K562 (cell line): Measurements from ENCODE around the gene SPARC. TPM values are rescaled to one million over a fixed set of nuclear protein-coding genes. Genes with fewer than 3 reads are reported as not detected.
"Not testable (repeated sequence)": the region's sequence is repeated elsewhere in the genome, so short reads cannot be mapped to it uniquely, and the experiment has no call there.

Experiments
- ATAC-seq: fragments of 200-7000 bp; cut with Tn5 transposase; 3 replicates; pipeline ENCODE4 v1.9.1; 2020; ENCODE audit warnings: moderate library complexity
- BruUV-seq: library from RNA; stranded (reverse); fragments of 400-500 nt; replicated peaks from 2 replicates; lab custom pipeline; 2021; lab: Mats Ljungman, UMichigan
- CTCF ChIA-PET: fragments of 300-600 bp; formaldehyde crosslinking; extraction: SDS; loops from one replicate; lab custom pipeline; 2021; ENCODE audit warnings: low intra/inter-chr PET ratio; lab: Yijun Ruan, JAX
- POLR2A ChIA-PET: fragments of 300-600, 350-650 bp; sonication (Branson Sonifier 250); formaldehyde crosslinking; extraction: SDS; loops from one replicate; lab custom pipeline; 2021; ENCODE audit warnings: antibody characterized with exemption, inconsistent platforms; lab: Yijun Ruan, JAX
- DNase-seq, 4 experiments: peaks; one replicate each; pipeline versions ENCODE4 v3.0.0 to v3.0.0-alpha.2; 2011 to 2018; ENCODE audit warnings: low spot score in 3 of 4, mixed read lengths in 3 of 4; ENCODE audit errors: extremely low read depth in 1 of 4
- FAIRE-seq: peaks from 2 replicates; lab custom pipeline; 2011; peaks lifted over from hg19 to GRCh38; lab: Jason Lieb, UNC
- H2AFZ ChIP-seq: 2 replicates; pipeline ENCODE4 v1.6.0; 2011; ENCODE audit warnings: low read depth, low read length, control low read depth, inconsistent platforms
- H3K27ac ChIP-seq: fragments of 200-600 bp; 3 replicates; pipeline ENCODE4 v1.8.0; 2011; ENCODE audit warnings: low read depth, mild to moderate bottlenecking, control low read depth, inconsistent platforms, low read length, moderate library complexity, mixed read lengths; ENCODE audit errors: extremely low read depth
- H3K27me3 ChIP-seq, 2 experiments: fragments of 300-600 bp in 1 of 2; 2 replicates in 1 of 2; 3 replicates in 1 of 2; pipeline versions ENCODE4 v1.6.0 to v1.8.0; 2011; ENCODE audit warnings: inconsistent platforms in 2 of 2, low read length in 2 of 2, mild to moderate bottlenecking in 1 of 2, mixed read lengths in 1 of 2, moderate library complexity in 1 of 2; ENCODE audit not compliant: control insufficient read depth in 2 of 2, insufficient read depth in 2 of 2
- H3K36me3 ChIP-seq: fragments of 300-600 bp; 3 replicates; pipeline ENCODE4 v1.8.0; 2011; ENCODE audit warnings: mild to moderate bottlenecking, low read length, inconsistent platforms; ENCODE audit not compliant: control insufficient read depth, insufficient read depth
- H3K4me1 ChIP-seq, 2 experiments: fragments of 200-600 bp in 1 of 2; replicated peaks in 1 of 2; 2 replicates in 1 of 2; 3 replicates in 1 of 2; pipeline versions ENCODE4 v1.5.1 to v1.8.0; 2011; ENCODE audit warnings: inconsistent platforms in 2 of 2, low read length in 2 of 2, mild to moderate bottlenecking in 1 of 2, mixed read lengths in 1 of 2, moderate library complexity in 1 of 2; ENCODE audit not compliant: control insufficient read depth in 2 of 2, insufficient read depth in 2 of 2
- H3K4me2 ChIP-seq: 2 replicates; pipeline ENCODE4 v1.6.1; 2011; ENCODE audit warnings: low read length, control low read depth, inconsistent platforms, mixed read lengths; ENCODE audit not compliant: insufficient read depth
- H3K4me3 ChIP-seq: fragments of 200-600 bp; sonication (generic), shearing (Covaris generic); 2 replicates; pipeline ENCODE4 v1.5.1; 2016; ENCODE audit warnings: control low read depth, inconsistent platforms
- H3K79me2 ChIP-seq: fragments of 200-600 bp; 3 replicates; pipeline ENCODE4 v1.8.0; 2011; ENCODE audit warnings: low read length, inconsistent platforms; ENCODE audit not compliant: control insufficient read depth, insufficient read depth
- H3K9ac ChIP-seq, 2 experiments: 2 replicates each; pipeline versions ENCODE4 v1.6.0 to v1.6.1; 2011; ENCODE audit warnings: low read depth in 2 of 2, low read length in 2 of 2, control low read depth in 1 of 2, inconsistent platforms in 1 of 2, mild to moderate bottlenecking in 1 of 2, mixed read lengths in 1 of 2; ENCODE audit not compliant: insufficient read depth in 1 of 2
- H3K9me1 ChIP-seq: one replicate; pipeline ENCODE4 v1.6.0; 2011; ENCODE audit warnings: inconsistent platforms, mild to moderate bottlenecking, low read length, moderate library complexity; ENCODE audit not compliant: control insufficient read depth, insufficient read depth
- H3K9me3 ChIP-seq: replicated peaks from 2 replicates; pipeline ENCODE4 v1.5.1; 2011; ENCODE audit warnings: low read depth, low read length, inconsistent platforms; ENCODE audit not compliant: control insufficient read depth, insufficient read depth
- H4K20me1 ChIP-seq: replicated peaks from 2 replicates; pipeline ENCODE4 v1.6.1; 2011; ENCODE audit warnings: low read length, inconsistent platforms, mixed read lengths; ENCODE audit not compliant: control insufficient read depth, insufficient read depth
- DACH1 ChIP-seq: fragments of 450-650 bp; IDR thresholded peaks from 2 replicates; pipeline ENCODE4 v1.6.1; 2018; ENCODE audit not compliant: partially characterized antibody
- WGBS: fragments of 100-300 bp; shearing (Covaris generic); methylation state at CpG from one replicate; pipeline ENCODE4 v1.1.6; 2016; ENCODE audit warnings: low coverage, mixed read lengths; ENCODE audit not compliant: insufficient coverage; ENCODE audit errors: missing lambda C conversion rate; 5-methylcytosine and 5-hydroxymethylcytosine counted together
- in situ Hi-C: fragments of 300-500 bp; cut with MboI; formaldehyde crosslinking; loops from 4 replicates; pipeline ENCODE4 v1.15.0; 2018; ENCODE audit warnings: inconsistent platforms, mixed read lengths
- intact Hi-C: fragments of 100-400 bp; cut with micrococcal nuclease; formaldehyde crosslinking; loops from 2 replicates; pipeline ENCODE4 v1.14.2; 2022
- polyA plus RNA-seq, 8 experiments: library from polyadenylated mRNA; depleted of rRNA in 4 of 8; stranded (reverse) in 5 of 8; unstranded in 3 of 8; fragments of >200 nt; fragmentation: Nextera tagmentation in 2 of 8; fragmentation: Illumina TruSeq in 1 of 8; extraction: Ambion mirVana in 2 of 8; extraction: Trizol in 1 of 8; gene quantifications; 2 replicates each; pipeline versions ENCODE4 v1.2.1 to v1.2.3, GENCODE V29; 2011 to 2014; ENCODE audit warnings: inconsistent platforms in 1 of 8, missing spikeins in 1 of 8
- total RNA-seq, 7 experiments: library from RNA; depleted of rRNA in 6 of 7; stranded (reverse); fragments of >200 nt in 6 of 7; fragmentation: Illumina TruSeq in 2 of 7; extraction: Trizol in 2 of 7; gene quantifications; 2 replicates each; pipeline versions ENCODE4 v1.2.1 to v1.2.3, GENCODE V29; 2011 to 2021; ENCODE audit warnings: low replicate concordance in 1 of 7
- TF ChIP-seq, protein P1 (sequence below): sonication (generic); formaldehyde crosslinking; IDR thresholded peaks from 2 replicates; pipeline ENCODE4 v1.8.0; 2022; ENCODE audit warnings: mild to moderate bottlenecking, missing genetic modification reagents

SPARC gene
- total and polyA plus RNA-seq, 9 of the 15 experiments (the other 6 are each of a cell fraction or from before 2014, with no cell fraction given), result 6.1 to 35.6 (median 12.2) TPM

DNA sequence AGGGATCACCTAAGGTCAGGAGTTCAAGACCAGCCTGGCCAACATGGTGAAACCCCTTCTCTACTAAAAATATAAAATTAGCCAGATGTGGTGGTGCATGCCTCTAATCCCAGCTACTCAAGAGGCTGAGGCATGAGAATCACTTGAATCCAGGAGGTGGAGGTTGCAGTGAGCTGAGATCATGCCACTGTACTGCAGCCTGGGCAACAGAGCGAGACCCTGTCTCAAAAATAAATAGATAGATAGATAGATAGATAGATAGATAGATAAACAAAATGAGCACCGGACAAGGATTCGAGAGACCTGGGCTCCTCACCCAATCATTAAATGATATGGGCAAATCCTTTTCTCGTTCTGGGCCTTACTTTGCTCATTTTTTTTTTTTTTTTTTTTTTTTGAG is 11.4 kb upstream of the SPARC start:
- H3K79me2 ChIP-seq, H3K4me2 ChIP-seq, in situ Hi-C loops, H3K9ac ChIP-seq, H3K36me3 ChIP-seq, CTCF ChIA-PET, BruUV-seq, POLR2A ChIA-PET, H3K4me3 ChIP-seq, H2AFZ ChIP-seq, intact Hi-C loops, DNase-seq, H3K27ac ChIP-seq, H3K27me3 ChIP-seq, H4K20me1 ChIP-seq, H3K4me1 ChIP-seq, FAIRE-seq, H3K9me3 ChIP-seq, H3K9me1 ChIP-seq, ATAC-seq: not testable (repeated sequence)
- peak; percentile 53 for TF ChIP-seq DACH1
- 35% methylated on average over 4 of the region's 4 CpGs for WGBS

GRCh38 chr5:151697452-151697851 is 10.7 kb upstream of the SPARC start:
- in situ Hi-C loops, result no loop called here
- no peaks in the 10 kb centered on the region for H3K9me3 ChIP-seq
- H3K4me2 ChIP-seq, result no peak overlapping the region; the same call in 1 of the 2 replicates
- peaks cover 0 to 4% of the 10 kb centered on the region in 2 experiments; a peak in 2 of 5 replicates for H3K27me3 ChIP-seq
- TF ChIP-seq, protein P1, sequence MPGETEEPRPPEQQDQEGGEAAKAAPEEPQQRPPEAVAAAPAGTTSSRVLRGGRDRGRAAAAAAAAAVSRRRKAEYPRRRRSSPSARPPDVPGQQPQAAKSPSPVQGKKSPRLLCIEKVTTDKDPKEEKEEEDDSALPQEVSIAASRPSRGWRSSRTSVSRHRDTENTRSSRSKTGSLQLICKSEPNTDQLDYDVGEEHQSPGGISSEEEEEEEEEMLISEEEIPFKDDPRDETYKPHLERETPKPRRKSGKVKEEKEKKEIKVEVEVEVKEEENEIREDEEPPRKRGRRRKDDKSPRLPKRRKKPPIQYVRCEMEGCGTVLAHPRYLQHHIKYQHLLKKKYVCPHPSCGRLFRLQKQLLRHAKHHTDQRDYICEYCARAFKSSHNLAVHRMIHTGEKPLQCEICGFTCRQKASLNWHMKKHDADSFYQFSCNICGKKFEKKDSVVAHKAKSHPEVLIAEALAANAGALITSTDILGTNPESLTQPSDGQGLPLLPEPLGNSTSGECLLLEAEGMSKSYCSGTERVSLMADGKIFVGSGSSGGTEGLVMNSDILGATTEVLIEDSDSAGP, result no peak
- TF ChIP-seq, all 486 proteins: peak for 0
- ATAC-seq, result no peak
- H3K9ac ChIP-seq, result no peak overlapping the region
- H3K36me3 ChIP-seq, result no peaks in the 10 kb centered on the region
- H3K27ac ChIP-seq, result no peak overlapping the region
- ChIA-PET CTCF (no interaction called here), POLR2A (no interaction called here)
- intact Hi-C loops, result no loop called here
- H3K4me3 ChIP-seq, result no peak overlapping the region
- H3K4me1 ChIP-seq, result peaks cover 3 to 6% of the 10 kb centered on the region in 2 experiments; a peak in 2 of 5 replicates
- no peak for FAIRE-seq
- BruUV-seq, result no TSS peak
- WGBS, result 31% methylated on average over 8 of the region's 8 CpGs
- no peak for DNase-seq
- H3K9me1 ChIP-seq, result no peaks in the 10 kb centered on the region
- H3K79me2 ChIP-seq, result no peaks in the 10 kb centered on the region
- no peaks in the 10 kb centered on the region for H4K20me1 ChIP-seq
- no peak overlapping the region for H2AFZ ChIP-seq
